Endothelial cell (in vitro differentiated cells): ENCODE results near the gene NKIRAS2. TPM values are rescaled to one million over a fixed set of nuclear protein-coding genes. Genes with fewer than 3 reads are reported as not detected.

Experiments used
- DNase-seq: peaks from one replicate; pipeline ENCODE4 v3.0.0; 2021; ENCODE audit warnings: low spot score
- H3K27ac Mint-ChIP-seq: one replicate; pipeline ENCODE4 v1.8.0; 2021; ENCODE audit warnings: mixed read lengths, inconsistent platforms; ENCODE audit not compliant: unreplicated experiment
- H3K27me3 Mint-ChIP-seq: one replicate; pipeline ENCODE4 v1.8.0; 2021; ENCODE audit warnings: mild to moderate bottlenecking, moderate library complexity, mixed read lengths, inconsistent platforms; ENCODE audit not compliant: unreplicated experiment
- H3K36me3 Mint-ChIP-seq: one replicate; pipeline ENCODE4 v1.8.0; 2021; ENCODE audit warnings: mild to moderate bottlenecking, low read depth, mixed read lengths, inconsistent platforms; ENCODE audit not compliant: unreplicated experiment
- H3K4me1 Mint-ChIP-seq: one replicate; pipeline ENCODE4 v1.8.0; 2021; ENCODE audit warnings: mild to moderate bottlenecking, mixed read lengths, inconsistent platforms; ENCODE audit not compliant: unreplicated experiment
- H3K4me3 Mint-ChIP-seq: one replicate; pipeline ENCODE4 v1.8.0; 2021; ENCODE audit warnings: mild to moderate bottlenecking, mixed read lengths, inconsistent platforms; ENCODE audit not compliant: unreplicated experiment
- H3K9me3 Mint-ChIP-seq: one replicate; pipeline ENCODE4 v1.8.0; 2021; ENCODE audit warnings: mixed read lengths, inconsistent platforms; ENCODE audit not compliant: unreplicated experiment
- total RNA-seq: library from RNA; stranded (reverse); fragmentation: NEBNext Ultra II Directional; extraction: Animal tissue kit (Norgen Biotek cat#: 25700); gene quantifications from one replicate; pipeline ENCODE4 v1.2.1, GENCODE V29; 2021; ENCODE audit not compliant: unreplicated experiment
- TF ChIP-seq, protein P1 (sequence below): fragments of 200-600 bp; sonication (generic); IDR thresholded peaks from one replicate; pipeline ENCODE4 v1.5.0; 2021; ENCODE audit warnings: antibody characterized with exemption; ENCODE audit not compliant: unreplicated experiment

Gene NKIRAS2
- total RNA-seq, 1 donor from 2014 or later, result 67.4 TPM

DNA sequence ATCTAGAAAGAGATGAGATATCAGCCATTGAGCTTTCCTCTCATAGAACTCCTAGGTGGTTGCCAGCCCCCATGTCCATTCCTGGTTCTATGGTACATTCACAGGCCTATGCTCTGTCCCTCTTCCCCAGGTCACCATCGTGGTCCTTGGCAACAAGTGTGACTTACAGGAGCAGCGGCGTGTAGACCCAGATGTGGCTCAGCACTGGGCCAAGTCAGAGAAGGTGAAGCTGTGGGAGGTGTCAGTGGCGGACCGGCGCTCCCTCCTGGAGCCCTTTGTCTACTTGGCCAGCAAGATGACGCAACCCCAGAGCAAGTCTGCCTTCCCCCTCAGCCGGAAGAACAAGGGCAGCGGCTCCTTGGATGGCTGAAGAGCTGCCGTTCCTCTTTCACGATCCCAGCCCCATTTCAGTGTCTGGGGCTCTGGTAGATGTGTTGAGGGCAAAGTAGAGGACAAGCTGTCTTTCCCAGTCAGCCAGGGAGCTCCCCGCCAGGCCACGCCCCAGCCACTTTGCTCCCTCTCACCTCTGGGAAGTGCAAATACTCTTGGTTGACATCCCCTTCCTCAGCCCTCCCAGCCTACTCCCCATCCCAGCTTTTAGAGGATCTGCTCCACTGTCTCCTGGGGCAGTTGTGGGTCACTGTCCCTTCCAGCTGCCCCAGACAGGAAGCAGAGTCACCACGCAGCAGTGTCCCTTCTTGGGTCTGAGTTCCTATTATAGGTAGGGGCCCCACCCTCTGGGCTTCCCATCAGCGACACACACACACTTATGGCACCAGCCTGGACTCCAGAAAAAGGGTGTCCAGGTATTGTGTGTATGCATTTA, 3.8 kb downstream of the NKIRAS2 start:
- H3K4me1 Mint-ChIP-seq, result peaks cover 55% of the 10 kb centered on the region

DNA sequence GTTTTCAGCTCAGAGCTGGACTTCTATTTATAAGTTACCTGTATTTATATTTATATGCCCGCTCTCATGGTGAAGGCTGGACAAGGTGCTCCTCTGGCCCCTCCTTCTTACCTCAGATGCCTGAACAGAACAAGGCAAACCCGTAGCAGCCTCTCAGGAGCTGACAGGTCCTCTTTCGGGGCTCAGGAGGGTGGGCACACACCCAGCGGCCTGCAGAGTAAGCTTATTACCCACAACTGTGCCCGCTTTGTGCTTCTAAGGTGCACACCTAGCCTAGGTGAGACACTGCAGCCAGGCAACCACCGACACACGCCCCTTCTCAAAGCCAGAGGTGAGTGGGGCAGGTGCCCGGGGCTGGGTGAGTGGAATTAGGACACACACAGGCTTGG, 5.3 kb downstream of the NKIRAS2 start:
- H3K27ac Mint-ChIP-seq, result peak overlapping the region; percentile 99

More for the DNA sequence above, 3.8 kb downstream of the NKIRAS2 start:
- TF ChIP-seq, protein P1, sequence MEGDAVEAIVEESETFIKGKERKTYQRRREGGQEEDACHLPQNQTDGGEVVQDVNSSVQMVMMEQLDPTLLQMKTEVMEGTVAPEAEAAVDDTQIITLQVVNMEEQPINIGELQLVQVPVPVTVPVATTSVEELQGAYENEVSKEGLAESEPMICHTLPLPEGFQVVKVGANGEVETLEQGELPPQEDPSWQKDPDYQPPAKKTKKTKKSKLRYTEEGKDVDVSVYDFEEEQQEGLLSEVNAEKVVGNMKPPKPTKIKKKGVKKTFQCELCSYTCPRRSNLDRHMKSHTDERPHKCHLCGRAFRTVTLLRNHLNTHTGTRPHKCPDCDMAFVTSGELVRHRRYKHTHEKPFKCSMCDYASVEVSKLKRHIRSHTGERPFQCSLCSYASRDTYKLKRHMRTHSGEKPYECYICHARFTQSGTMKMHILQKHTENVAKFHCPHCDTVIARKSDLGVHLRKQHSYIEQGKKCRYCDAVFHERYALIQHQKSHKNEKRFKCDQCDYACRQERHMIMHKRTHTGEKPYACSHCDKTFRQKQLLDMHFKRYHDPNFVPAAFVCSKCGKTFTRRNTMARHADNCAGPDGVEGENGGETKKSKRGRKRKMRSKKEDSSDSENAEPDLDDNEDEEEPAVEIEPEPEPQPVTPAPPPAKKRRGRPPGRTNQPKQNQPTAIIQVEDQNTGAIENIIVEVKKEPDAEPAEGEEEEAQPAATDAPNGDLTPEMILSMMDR, result no peak
- Mint-ChIP-seq H3K27me3 (peaks cover 20% of the 10 kb centered on the region), H3K9me3 (no peaks in the 10 kb centered on the region), H3K4me3 (no peak overlapping the region), H3K27ac (peak overlapping the region; percentile 99), H3K36me3 (peaks cover 33% of the 10 kb centered on the region)
- DNase-seq, result no peak

DNA sequence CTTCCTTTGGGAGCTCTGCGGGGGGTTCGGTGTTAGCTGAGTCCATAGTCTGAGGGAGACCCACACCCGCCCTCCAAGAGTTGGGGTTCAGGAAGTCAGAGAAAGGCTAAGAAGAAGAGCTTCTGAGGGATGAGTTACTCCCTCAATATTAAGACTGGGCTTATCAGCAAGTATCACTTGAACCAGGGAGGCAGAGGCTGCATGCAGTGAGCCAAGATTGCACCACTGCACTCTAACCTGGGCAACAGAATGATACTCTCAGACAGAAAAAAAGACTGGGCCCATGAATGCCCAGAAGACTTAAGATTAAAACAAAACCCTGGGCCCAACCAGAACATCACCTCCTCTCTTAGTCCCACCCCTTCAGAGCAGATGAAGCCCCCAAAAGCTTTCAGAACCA, 6.0 kb downstream of the NKIRAS2 start:
- Mint-ChIP-seq H3K27me3 (peaks cover 11% of the 10 kb centered on the region), H3K27ac (peak overlapping the region; percentile 48), H3K4me1 (peaks cover 41% of the 10 kb centered on the region), H3K4me3 (no peak overlapping the region), H3K36me3 (peaks cover 26% of the 10 kb centered on the region), H3K9me3 (no peaks in the 10 kb centered on the region)
- DNase-seq, result no peak
- TF ChIP-seq, protein P1, result no peak

More for the DNA sequence above, 5.3 kb downstream of the NKIRAS2 start:
- Mint-ChIP-seq H3K4me1 (peaks cover 49% of the 10 kb centered on the region), H3K36me3 (peaks cover 32% of the 10 kb centered on the region), H3K4me3 (peak overlapping the region; percentile 79), H3K27me3 (peaks cover 14% of the 10 kb centered on the region), H3K9me3 (no peaks in the 10 kb centered on the region)
- DNase-seq, result no peak
- TF ChIP-seq, protein P1, result peak; percentile 55

DNA sequence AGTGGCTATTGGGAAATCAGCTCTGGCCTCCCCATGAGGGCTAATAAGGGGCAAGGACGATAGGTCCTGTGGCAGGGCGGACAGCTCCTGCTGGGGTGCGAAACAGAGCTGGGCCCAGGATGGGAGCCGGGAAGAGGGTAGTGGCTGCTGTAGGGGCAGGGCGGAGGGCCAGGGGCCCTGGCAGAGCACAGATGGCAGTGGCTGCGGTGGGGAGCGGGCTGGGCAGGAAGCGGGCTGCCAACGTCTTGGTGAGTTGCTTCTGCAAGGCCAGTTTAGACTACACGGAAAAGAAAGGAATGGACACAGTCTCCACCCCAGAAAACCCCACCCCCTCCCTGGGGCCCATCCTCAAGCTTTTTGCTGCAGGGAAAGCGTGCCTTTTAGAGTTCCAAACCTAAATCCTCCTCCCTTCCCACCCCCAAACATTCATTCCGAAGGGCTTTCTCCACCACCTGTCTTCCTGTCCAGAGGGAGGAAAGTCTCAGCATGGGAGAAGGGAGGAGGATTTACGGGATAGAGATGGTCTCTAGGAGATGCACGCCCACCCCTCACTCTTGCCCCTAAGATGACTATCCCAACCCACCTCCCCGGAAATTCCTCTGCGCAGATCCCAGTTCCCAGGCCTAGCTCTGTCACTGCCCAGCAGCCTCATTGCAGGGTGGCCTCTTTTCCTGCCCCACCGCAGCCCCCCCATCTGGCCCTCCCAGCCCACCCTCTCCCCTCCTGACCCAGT, 7.1 kb downstream of the NKIRAS2 start:
- Mint-ChIP-seq H3K27me3 (peaks cover 6% of the 10 kb centered on the region), H3K4me3 (no peak overlapping the region), H3K9me3 (no peaks in the 10 kb centered on the region), H3K4me1 (peaks cover 35% of the 10 kb centered on the region), H3K27ac (no peak overlapping the region), H3K36me3 (peaks cover 21% of the 10 kb centered on the region)
- TF ChIP-seq, protein P1, result no peak
- no peak for DNase-seq

DNA sequence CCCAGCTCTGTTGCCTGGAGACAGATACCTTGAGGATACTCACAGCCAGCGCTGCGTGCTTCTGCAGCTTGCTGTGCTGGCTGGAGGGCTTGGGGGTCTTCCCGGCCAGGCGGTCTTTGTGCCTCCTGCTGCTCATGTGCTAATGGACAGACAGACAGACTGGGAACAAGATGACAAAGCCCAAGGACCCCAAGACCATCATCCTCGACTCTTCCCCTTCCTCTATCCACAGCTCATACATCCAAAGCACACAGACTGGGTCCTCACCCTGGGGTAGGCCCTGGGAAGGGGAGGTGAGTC, 7.7 kb downstream of the NKIRAS2 start:
- peaks cover 4% of the 10 kb centered on the region for H3K27me3 Mint-ChIP-seq
- H3K27ac Mint-ChIP-seq, result no peak overlapping the region
- H3K9me3 Mint-ChIP-seq, result no peaks in the 10 kb centered on the region
- H3K4me3 Mint-ChIP-seq, result no peak overlapping the region
- H3K36me3 Mint-ChIP-seq, result peaks cover 16% of the 10 kb centered on the region
- DNase-seq, result no peak
- TF ChIP-seq, protein P1, result no peak
- H3K4me1 Mint-ChIP-seq, result peaks cover 31% of the 10 kb centered on the region
